HEK293 (cell line): ENCODE measurements around the gene AKAP6.
"Not testable (repeated sequence)": the region's sequence is repeated elsewhere in the genome, so short reads cannot be mapped to it uniquely, and the experiment has no call there.

Experiments
- SP3 ChIP-seq: fragments of 450-650 bp; formaldehyde crosslinking; IDR thresholded peaks from 2 replicates; pipeline ENCODE4 v1.5.1; 2016; ENCODE audit warnings: missing biosample characterization, missing genetic modification characterization
- ZBTB8A ChIP-seq: fragments of 450-650 bp; formaldehyde crosslinking; IDR thresholded peaks from 2 replicates; pipeline ENCODE4 v1.5.1; 2016; ENCODE audit warnings: missing biosample characterization, missing genetic modification characterization
- ZNF473 ChIP-seq: fragments of 450-650 bp; formaldehyde crosslinking; IDR thresholded peaks from 2 replicates; pipeline ENCODE4 v1.5.1; 2017; ENCODE audit warnings: missing biosample characterization, missing genetic modification characterization
- ZNF544 ChIP-seq: fragments of 450-650 bp; formaldehyde crosslinking; IDR thresholded peaks from 2 replicates; pipeline ENCODE4 v1.5.0; 2017; ENCODE audit warnings: missing biosample characterization, missing genetic modification characterization
- TF ChIP-seq, protein P1 (sequence below): fragments of 450-650 bp; formaldehyde crosslinking; IDR thresholded peaks from 2 replicates; pipeline ENCODE4 v1.5.1; 2016; ENCODE audit warnings: missing biosample characterization, missing genetic modification characterization
- TF ChIP-seq, protein P2 (sequence below): fragments of 450-650 bp; formaldehyde crosslinking; IDR thresholded peaks from 2 replicates; pipeline ENCODE4 v1.5.1; 2016; ENCODE audit warnings: missing biosample characterization, missing genetic modification characterization
- TF ChIP-seq, protein P3 (sequence below): fragments of 450-650 bp; formaldehyde crosslinking; IDR thresholded peaks from 2 replicates; pipeline ENCODE4 v1.5.1; 2016; ENCODE audit warnings: missing biosample characterization, missing genetic modification characterization
- TF ChIP-seq, protein P4 (sequence below): fragments of 450-650 bp; formaldehyde crosslinking; IDR thresholded peaks from 2 replicates; pipeline ENCODE4 v1.5.1; 2017; ENCODE audit warnings: missing biosample characterization, missing genetic modification characterization

DNA sequence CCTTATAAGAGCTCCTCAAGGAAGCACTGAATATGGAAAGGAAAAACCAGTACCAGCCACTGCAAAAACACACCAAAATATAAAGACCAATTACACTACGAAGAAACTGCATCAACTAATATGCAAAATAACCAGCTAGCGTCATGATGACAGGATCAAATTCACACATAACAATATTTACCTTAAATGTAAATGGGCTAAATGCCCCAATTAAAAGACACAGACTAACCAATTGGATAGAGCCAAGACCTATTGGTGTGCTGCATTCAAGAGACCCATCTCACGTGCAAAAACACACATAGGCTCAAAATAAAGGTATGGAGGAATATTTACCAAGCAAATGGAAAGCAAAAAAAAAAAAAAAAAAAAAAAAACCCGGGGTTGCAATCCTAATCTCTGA lies 133.5 kb downstream of the AKAP6 start:
- not testable (repeated sequence) for TF ChIP-seq ZNF544 (tag by site-specific recombination); ZBTB8A; SP3 (tag by site-specific recombination); ZNF473
- TF ChIP-seq, protein P1, sequence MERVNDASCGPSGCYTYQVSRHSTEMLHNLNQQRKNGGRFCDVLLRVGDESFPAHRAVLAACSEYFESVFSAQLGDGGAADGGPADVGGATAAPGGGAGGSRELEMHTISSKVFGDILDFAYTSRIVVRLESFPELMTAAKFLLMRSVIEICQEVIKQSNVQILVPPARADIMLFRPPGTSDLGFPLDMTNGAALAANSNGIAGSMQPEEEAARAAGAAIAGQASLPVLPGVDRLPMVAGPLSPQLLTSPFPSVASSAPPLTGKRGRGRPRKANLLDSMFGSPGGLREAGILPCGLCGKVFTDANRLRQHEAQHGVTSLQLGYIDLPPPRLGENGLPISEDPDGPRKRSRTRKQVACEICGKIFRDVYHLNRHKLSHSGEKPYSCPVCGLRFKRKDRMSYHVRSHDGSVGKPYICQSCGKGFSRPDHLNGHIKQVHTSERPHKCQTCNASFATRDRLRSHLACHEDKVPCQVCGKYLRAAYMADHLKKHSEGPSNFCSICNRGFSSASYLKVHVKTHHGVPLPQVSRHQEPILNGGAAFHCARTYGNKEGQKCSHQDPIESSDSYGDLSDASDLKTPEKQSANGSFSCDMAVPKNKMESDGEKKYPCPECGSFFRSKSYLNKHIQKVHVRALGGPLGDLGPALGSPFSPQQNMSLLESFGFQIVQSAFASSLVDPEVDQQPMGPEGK, result not testable (repeated sequence)
- TF ChIP-seq, protein P2, sequence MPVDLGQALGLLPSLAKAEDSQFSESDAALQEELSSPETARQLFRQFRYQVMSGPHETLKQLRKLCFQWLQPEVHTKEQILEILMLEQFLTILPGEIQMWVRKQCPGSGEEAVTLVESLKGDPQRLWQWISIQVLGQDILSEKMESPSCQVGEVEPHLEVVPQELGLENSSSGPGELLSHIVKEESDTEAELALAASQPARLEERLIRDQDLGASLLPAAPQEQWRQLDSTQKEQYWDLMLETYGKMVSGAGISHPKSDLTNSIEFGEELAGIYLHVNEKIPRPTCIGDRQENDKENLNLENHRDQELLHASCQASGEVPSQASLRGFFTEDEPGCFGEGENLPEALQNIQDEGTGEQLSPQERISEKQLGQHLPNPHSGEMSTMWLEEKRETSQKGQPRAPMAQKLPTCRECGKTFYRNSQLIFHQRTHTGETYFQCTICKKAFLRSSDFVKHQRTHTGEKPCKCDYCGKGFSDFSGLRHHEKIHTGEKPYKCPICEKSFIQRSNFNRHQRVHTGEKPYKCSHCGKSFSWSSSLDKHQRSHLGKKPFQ (tag by site-specific recombination), result not testable (repeated sequence)
- TF ChIP-seq, protein P3, sequence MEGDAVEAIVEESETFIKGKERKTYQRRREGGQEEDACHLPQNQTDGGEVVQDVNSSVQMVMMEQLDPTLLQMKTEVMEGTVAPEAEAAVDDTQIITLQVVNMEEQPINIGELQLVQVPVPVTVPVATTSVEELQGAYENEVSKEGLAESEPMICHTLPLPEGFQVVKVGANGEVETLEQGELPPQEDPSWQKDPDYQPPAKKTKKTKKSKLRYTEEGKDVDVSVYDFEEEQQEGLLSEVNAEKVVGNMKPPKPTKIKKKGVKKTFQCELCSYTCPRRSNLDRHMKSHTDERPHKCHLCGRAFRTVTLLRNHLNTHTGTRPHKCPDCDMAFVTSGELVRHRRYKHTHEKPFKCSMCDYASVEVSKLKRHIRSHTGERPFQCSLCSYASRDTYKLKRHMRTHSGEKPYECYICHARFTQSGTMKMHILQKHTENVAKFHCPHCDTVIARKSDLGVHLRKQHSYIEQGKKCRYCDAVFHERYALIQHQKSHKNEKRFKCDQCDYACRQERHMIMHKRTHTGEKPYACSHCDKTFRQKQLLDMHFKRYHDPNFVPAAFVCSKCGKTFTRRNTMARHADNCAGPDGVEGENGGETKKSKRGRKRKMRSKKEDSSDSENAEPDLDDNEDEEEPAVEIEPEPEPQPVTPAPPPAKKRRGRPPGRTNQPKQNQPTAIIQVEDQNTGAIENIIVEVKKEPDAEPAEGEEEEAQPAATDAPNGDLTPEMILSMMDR (tag by site-specific recombination), result not testable (repeated sequence)
- TF ChIP-seq, protein P4, sequence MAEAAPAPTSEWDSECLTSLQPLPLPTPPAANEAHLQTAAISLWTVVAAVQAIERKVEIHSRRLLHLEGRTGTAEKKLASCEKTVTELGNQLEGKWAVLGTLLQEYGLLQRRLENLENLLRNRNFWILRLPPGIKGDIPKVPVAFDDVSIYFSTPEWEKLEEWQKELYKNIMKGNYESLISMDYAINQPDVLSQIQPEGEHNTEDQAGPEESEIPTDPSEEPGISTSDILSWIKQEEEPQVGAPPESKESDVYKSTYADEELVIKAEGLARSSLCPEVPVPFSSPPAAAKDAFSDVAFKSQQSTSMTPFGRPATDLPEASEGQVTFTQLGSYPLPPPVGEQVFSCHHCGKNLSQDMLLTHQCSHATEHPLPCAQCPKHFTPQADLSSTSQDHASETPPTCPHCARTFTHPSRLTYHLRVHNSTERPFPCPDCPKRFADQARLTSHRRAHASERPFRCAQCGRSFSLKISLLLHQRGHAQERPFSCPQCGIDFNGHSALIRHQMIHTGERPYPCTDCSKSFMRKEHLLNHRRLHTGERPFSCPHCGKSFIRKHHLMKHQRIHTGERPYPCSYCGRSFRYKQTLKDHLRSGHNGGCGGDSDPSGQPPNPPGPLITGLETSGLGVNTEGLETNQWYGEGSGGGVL (tag by site-specific recombination), result not testable (repeated sequence)
